Osteocyte (in vitro differentiated cells): ENCODE results near the gene INPP4A. TPM values are rescaled to one million over a fixed set of nuclear protein-coding genes. Genes with fewer than 3 reads are reported as not detected.

Experiments used
- DNase-seq: peaks from one replicate; pipeline ENCODE4 v3.0.0; 2021; ENCODE audit warnings: mixed read lengths; ENCODE audit not compliant: unreplicated experiment; ENCODE audit errors: extremely low spot score
- H3K27ac Mint-ChIP-seq: one replicate; pipeline ENCODE4 v1.8.0; 2021; ENCODE audit warnings: mild to moderate bottlenecking, mixed read lengths; ENCODE audit not compliant: unreplicated experiment
- H3K27me3 Mint-ChIP-seq: one replicate; pipeline ENCODE4 v1.8.0; 2021; ENCODE audit warnings: mixed read lengths; ENCODE audit not compliant: unreplicated experiment
- H3K36me3 Mint-ChIP-seq: one replicate; pipeline ENCODE4 v1.8.0; 2021; ENCODE audit warnings: mixed read lengths; ENCODE audit not compliant: unreplicated experiment
- H3K4me1 Mint-ChIP-seq: one replicate; pipeline ENCODE4 v1.8.0; 2021; ENCODE audit warnings: mixed read lengths; ENCODE audit not compliant: unreplicated experiment
- H3K4me3 Mint-ChIP-seq: one replicate; pipeline ENCODE4 v1.8.0; 2021; ENCODE audit warnings: mild to moderate bottlenecking, moderate library complexity, mixed read lengths; ENCODE audit not compliant: unreplicated experiment
- H3K9me3 Mint-ChIP-seq: one replicate; pipeline ENCODE4 v1.8.0; 2021; ENCODE audit warnings: mixed read lengths; ENCODE audit not compliant: unreplicated experiment
- total RNA-seq: library from RNA; stranded (reverse); gene quantifications from 2 replicates; pipeline ENCODE4 v1.2.1, GENCODE V29; 2021
- TF ChIP-seq, protein P1 (sequence below): fragments of 200-600 bp; sonication (generic); IDR thresholded peaks from 2 replicates; pipeline ENCODE4 v1.5.0; 2021; ENCODE audit warnings: antibody characterized with exemption, mild to moderate bottlenecking, moderate library complexity

Gene INPP4A
- total RNA-seq, 1 donor from 2014 or later = 31.4 TPM

DNA sequence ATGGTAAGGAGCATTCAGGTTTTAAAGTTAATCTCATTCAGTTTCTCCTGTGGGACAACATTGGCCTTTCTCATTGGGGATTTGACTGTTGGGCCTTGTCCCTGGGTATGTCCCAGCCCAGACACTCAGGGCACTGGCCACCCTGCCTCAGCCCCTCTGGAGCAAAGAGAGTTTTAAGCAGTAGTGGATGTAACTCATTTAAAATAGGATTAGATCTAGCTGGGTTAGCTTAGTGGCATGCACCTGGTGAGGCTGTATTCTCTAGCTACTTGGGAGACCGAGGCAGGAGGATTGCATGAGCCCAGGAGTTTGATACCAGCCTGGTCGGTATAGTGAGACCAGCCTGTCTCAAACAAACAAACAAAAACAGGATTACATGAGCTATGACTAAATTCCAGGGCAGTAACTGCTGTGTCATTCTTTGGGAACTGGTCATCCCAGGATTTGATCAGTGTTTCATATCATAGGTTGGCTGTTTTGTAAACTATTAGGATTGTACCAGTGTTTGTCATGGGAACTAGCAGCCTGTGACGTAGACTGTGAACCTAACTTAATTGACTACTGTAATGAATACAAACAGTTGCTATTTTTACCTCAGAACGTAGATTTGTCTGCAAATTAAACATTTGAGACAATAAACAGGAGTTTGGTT lies 12.5 kb downstream of the INPP4A start:
- TF ChIP-seq, protein P1, sequence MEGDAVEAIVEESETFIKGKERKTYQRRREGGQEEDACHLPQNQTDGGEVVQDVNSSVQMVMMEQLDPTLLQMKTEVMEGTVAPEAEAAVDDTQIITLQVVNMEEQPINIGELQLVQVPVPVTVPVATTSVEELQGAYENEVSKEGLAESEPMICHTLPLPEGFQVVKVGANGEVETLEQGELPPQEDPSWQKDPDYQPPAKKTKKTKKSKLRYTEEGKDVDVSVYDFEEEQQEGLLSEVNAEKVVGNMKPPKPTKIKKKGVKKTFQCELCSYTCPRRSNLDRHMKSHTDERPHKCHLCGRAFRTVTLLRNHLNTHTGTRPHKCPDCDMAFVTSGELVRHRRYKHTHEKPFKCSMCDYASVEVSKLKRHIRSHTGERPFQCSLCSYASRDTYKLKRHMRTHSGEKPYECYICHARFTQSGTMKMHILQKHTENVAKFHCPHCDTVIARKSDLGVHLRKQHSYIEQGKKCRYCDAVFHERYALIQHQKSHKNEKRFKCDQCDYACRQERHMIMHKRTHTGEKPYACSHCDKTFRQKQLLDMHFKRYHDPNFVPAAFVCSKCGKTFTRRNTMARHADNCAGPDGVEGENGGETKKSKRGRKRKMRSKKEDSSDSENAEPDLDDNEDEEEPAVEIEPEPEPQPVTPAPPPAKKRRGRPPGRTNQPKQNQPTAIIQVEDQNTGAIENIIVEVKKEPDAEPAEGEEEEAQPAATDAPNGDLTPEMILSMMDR = no peak
- Mint-ChIP-seq H3K27ac (no peak overlapping the region), H3K4me3 (no peak overlapping the region), H3K27me3 (no peaks in the 10 kb centered on the region), H3K36me3 (peaks cover 4% of the 10 kb centered on the region), H3K9me3 (no peaks in the 10 kb centered on the region), H3K4me1 (peaks cover 29% of the 10 kb centered on the region)
- DNase-seq = peak; percentile 25

DNA sequence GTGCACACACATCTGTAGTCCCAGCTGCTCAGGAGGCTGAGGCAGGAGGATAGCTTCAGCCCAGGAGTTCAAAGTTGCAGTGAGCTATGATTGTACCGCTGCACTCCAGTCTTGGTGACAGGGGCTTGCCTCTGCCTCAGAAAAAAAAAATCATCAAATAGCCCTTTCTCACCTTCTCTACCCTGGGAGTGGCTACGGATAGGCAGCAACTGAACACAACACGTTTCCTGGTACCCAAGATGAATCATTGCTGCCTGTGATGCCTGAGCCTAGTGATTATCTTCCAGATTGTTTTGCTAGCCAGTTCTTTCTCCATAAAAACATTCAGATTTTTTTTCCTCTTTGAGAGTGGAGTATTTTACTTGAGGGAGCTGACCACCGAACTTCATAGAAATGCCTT lies 13.5 kb downstream of the INPP4A start:
- H3K27me3 Mint-ChIP-seq = no peaks in the 10 kb centered on the region
- H3K4me3 Mint-ChIP-seq = no peak overlapping the region
- H3K4me1 Mint-ChIP-seq = peaks cover 29% of the 10 kb centered on the region
- TF ChIP-seq, protein P1 = no peak
- no peak overlapping the region for H3K27ac Mint-ChIP-seq
- peaks cover 4% of the 10 kb centered on the region for H3K36me3 Mint-ChIP-seq
- DNase-seq = no peak
- H3K9me3 Mint-ChIP-seq = no peaks in the 10 kb centered on the region

DNA sequence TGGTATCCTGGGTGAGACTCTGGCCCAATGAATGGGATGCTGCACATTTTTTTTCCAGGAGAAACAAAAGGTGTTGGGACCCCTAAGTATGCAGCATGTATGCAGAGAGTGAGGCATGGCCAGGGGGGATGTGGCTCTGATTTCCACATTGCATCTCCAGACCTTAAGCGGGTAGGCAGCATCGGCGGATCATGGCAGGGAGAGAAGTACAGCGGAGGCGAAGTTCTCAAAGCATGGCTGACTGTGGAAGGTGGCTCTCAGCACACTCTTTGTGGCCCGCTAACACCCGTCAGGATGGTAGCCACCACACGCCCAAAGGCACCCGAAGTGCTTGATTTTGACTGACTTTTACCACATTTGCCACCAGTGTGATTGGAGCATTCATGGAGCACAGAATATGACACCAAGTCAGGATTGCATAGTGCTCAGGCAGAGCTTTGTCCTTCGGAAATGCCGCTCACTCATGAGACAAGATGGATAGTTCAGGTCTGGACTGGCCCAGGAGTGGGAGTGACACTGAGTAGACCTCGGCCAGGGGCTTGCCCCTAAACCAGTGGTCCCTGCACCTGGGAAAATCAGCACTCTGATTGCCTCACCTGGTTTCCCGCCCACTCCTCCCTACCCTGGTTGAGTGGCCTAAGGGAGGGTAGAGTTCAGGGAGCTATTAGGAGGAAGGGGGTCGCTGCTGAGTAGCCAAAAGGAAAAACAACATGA lies 14.2 kb downstream of the INPP4A start:
- DNase-seq = no peak
- H3K27ac Mint-ChIP-seq = no peak overlapping the region
- H3K4me1 Mint-ChIP-seq = peaks cover 29% of the 10 kb centered on the region
- TF ChIP-seq, protein P1 = no peak
- peaks cover 4% of the 10 kb centered on the region for H3K36me3 Mint-ChIP-seq
- no peak overlapping the region for H3K4me3 Mint-ChIP-seq
- no peaks in the 10 kb centered on the region for H3K9me3 Mint-ChIP-seq
- no peaks in the 10 kb centered on the region for H3K27me3 Mint-ChIP-seq

DNA sequence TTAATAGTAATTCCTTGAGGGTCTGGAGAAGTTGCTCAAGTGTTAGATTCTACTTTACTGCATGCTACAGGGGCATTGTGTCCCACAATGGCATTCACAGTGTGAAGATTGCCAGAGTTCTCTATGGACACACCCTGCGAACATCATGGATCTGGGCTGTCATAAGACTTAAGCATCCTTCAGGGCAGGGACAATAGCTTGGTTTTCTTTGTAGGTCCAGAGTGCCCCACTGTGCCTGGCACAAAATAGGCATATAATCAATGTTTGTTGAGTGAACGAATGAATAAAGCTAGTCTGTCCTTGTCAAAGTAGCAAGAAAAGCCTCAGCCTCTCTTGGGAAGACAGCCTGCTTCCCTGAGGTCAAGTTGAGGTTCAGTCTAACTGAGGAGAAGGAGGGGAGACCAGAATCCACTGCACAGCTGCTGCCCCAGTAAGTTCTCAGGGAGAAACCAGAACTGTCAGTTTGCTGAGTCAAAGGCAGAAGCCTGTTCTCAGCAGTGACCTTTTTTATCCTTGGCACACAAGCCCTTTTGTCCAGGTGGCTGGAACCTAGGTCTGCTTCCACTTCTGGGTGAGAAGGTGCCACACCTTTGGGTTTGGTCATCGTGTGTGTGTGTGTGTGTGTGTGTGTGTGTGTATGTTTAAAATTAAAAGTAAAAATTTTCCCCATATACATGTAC lies 15.0 kb downstream of the INPP4A start:
- TF ChIP-seq, protein P1 = no peak
- Mint-ChIP-seq H3K4me1 (peaks cover 21% of the 10 kb centered on the region), H3K27ac (no peak overlapping the region), H3K4me3 (no peak overlapping the region), H3K27me3 (no peaks in the 10 kb centered on the region), H3K9me3 (no peaks in the 10 kb centered on the region), H3K36me3 (peaks cover 4% of the 10 kb centered on the region)
- DNase-seq = no peak
